HG03095 (cell line): ENCODE measurements around the gene HSP90B1.
A peak's percentile ranks its signal among the peaks of the same experiment; 100 is the strongest.

Source experiments
- ATAC-seq: cut with Tn5 transposase; IDR thresholded peaks from one replicate; pipeline ENCODE4 v1.9.1; 2021; ENCODE audit warnings: moderate library complexity; ENCODE audit not compliant: unreplicated experiment

Gene HSP90B1

DNA sequence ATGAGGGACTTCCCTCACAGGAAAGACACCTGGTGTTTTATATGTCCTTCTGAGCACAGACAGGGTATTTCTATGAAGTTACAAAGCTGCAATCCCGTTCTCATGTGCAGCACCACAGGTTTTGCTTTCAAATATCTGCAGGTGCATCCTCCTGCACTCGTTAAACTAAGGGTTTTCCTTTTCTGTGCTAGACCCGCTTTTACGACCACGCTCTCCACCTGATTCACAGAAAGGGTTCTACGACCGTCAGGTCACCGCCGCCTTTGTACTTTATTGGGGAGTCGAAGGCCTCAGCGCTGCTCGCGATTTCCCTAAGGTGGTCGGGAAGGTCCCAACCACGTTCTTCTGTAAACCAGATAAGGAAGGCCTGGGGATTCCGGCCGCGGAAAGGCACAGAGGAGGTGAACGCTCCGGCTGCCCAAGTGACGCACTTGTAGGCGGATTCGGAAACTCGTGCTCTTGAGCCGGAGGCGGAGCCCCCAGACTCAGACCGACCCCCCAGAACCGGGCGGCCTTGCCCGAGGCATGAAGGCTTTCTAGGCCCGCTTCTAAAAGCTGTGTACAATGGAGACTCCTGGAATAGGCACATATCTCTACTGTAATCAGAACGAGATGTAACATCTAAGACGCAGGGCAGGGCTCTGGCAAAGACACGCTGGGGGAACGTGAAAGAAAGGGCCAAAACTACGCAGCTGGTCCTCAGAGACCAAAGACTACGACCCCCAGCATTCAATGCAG is 995 bp upstream of the HSP90B1 start:
- peak; percentile 21 for ATAC-seq

DNA sequence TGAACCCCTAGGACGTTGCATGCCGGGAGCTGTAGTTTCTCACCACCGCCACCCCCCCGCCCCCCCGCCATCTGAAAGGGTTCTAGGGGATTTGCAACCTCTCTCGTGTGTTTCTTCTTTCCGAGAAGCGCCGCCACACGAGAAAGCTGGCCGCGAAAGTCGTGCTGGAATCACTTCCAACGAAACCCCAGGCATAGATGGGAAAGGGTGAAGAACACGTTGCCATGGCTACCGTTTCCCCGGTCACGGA is 501 bp upstream of the HSP90B1 start:
- ATAC-seq: no peak

DNA sequence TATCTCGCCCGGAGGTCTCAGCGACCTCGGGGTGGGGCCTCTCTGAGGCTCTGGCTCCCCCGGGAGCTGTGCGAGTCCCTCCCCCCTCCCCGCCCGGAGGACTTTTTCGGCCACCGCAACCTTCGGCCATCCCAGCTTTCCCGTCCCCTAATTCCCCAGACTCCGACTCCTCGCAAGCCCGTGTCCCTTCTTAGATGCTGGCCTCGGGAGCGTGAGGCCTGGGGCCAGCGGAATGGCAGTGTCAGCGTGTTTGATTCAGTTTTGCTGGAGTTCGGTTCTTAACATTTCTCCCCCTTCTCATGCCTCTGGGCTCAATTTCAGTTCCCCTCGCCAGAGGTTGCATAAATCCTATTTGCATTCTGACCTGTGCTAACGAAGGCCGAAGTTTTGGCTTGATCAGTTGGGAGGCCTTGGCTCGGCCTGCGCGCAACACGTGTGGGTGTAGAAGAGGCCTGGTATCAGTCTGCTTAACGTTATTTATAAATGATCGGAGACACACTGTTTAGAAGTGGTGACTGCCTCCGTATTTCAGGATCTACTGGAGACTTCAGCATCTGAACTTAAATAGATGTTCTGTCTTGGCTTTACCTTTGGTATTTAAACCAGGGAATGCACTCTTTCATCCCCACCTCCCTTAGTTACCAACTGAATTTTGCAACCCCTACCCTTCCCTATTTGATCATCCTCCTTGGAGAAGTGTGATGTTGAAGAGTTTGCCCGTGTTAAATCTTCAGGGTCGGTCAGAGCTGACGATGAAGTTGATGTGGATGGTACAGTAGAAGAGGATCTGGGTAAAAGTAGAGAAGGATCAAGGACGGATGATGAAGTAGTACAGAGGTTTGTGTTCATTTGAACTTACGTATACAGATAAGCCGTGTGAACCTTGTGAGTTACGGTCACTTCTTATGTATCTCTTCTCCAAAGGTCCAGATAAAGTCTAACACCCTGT is 851 bp downstream of the HSP90B1 start:
- ATAC-seq: no peak

DNA sequence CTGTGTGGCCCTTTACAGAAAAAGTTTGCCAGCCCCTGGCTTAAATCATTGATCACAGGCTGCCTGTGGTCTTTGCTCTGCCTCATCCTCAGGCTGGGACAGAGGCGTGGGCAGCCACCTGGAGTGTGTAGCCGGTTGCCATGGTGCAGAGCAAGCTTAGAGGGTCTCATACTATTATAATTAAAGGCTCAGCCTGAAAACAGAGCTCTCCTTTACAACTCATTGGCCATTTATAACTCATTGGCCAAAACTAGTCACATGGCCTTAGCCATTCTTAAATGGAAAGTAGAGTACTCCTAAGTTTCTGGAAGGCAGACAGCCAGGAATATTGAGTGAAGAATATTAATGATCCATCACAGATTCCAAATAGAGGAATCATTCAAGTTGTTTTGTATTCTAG is 3.0 kb downstream of the HSP90B1 start:
- no peak for ATAC-seq

DNA sequence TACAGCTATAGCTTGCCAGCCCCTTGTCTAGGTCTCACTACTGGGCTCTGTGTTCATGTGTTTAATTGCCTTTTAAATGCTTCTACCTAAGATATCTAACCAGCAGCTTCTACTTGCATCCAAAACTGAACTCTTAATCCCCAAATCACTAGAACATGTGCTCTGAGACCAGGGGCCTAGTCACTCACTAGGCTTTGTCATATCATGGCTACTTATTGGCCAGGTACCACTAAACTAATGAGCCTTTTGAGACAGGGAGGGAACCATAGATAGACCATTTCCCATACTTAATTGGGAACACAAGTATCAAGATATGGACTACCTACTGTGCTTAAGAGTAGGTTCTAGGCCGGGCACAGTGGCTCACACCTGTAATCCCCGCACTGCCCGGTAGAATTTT is 6.5 kb downstream of the HSP90B1 start:
- ATAC-seq: no peak

DNA sequence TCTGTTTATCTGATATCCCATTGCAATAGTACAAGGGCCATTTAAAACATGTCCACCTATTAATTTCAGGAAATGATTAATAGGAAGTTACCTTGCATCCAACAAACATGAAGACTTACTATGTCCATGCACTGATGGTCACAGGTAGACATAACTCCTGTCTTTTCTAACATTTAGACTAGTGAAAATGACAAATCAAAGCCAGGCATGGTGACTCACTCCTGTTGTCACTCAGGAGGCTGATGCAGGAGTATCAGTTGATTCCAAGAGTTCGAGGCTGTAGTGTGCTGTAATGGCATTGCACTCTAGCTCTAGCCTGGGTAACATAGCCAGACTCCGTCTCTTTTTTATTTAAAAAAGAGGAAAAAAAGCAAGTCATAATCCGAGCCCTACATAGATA is 14.8 kb downstream of the HSP90B1 start:
- ATAC-seq: no peak

DNA sequence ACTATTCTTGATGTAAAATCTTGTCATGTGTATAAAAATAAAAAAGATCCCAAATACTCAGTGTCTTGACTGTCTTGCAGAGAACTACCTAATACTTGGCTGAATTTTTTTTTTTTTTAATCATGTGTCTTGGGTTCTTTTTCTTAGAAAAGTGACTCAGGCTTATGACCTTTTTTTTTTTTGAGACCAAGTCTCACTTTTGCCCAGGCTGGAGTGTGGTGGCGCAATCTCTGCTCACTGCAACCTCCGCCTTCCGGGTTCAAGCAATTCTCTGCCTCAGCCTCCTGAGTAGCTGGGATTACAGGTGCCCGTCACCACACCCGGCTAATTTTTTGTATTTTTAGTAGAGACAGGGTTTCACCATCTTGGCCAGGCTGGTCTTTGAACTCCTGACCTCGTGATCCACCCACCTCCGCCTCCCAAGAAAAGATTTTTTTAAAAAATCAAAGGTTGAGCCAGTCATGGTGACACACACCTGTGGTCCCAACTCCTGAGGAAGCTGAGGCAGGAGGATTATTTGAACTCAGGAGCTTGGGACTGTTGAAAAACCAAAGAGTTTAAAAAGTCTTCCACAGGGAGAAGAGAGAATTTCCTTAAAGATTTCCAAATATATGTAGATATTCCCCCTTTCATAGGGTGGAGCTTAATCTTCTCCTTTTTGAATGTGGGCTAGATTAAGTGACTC is 17.8 kb downstream of the HSP90B1 start:
- no peak for ATAC-seq

DNA sequence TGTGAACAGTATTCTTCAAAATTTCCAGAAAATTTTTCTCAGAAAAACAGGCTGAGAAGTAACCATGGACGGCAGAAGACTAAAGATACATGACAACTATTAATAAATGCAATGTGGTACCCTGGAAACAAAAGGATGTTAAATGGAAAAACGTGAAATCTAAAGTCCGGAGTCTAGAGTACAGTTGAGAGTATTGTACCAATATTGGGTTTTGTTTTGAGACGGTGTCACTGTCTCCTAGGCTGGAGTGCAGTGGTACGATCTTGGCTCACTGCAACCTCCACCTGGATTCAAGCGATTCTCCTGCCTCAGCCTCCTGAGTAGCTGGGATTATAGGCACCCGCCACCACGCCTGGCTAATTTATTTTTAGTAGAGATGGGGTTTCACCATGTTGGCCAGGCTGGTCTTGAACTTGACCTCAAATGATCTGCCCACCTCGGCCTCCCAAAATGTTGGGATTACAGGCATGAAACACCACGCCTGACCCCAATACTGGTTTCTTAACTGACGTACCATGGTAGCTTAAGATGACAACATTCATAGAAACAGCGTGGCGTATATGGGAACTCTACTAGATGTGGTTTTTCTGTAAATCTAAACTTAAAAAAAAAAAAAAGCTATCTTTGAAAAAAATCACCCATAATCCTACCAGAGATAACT is 18.7 kb downstream of the HSP90B1 start:
- ATAC-seq: no peak

DNA sequence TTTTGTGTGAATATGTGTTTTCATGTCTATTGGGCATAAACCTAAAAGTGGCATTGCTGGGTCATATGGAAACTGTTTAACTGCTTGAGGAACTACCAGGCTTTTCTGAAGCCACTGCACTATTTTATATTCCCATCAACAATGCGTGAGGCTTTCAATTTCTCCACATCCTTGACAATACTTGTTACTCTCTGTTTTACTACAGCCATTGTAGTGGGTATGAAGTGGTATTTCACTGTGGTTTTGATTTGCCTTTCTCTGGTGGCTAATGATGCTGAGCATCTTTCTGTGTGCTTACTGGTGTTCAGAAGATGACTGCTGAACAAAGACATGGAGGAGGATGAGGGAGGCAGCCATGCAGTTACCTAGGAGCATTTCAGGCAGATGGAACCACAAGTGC is 22.3 kb downstream of the HSP90B1 start:
- ATAC-seq: no peak

DNA sequence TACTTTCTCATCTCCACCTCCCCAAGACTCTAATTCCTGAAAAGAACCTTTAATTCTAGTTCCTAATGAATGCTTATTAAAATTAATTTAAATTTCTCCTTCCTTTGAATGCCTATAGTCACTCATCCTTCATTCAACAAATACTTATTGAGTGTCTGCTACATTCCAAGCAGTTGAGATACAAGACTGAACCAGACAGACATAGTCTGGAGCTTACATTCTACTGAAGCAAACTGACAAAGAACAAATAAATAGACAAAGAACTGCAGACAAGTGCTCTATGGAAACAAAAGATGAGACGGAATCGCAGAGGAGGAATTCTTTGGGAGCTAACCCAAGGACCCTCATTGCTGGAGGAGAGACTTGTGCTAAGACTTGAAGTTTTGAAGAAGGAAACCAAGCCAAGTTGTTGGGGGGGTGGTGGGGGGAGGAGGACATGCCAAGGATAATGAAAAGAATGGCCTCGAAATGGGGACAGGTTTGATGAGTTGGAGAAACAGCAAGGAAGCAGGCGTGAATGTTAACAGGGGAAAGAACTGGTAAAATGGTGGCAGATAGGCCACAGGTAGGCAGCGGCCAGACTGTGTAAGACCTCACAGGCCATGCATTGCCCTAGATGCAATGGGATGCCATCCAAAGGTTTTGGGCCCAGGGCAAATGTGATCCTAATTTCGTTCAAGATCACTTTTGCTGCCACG is 25.8 kb downstream of the HSP90B1 start:
- ATAC-seq: no peak

DNA sequence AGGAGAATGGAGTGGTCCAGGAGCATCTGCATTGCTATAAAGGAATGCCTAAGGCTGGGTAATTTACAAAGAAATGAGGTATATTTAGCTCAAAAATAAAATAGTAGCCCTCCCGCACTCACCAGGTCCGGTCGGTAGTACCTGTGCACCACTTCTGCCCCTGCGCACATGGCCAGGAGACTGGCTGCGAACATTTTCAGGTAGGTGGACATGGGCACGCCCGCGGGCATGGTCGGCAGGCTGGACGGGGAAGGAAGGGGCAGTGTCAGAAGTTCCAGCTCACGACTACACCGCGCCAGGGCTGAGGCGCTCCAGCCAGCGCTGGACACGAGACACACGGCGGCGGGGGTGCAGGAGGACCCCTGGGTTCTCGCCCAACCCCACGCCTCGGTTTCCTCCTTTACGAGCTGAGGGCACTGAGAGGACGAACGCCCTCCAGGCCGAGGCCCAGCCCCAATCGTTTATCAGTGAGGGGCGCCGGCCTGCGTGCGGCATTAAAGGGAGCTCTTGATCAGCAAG is 26.4 kb downstream of the HSP90B1 start:
- peak; percentile 13 for ATAC-seq

DNA sequence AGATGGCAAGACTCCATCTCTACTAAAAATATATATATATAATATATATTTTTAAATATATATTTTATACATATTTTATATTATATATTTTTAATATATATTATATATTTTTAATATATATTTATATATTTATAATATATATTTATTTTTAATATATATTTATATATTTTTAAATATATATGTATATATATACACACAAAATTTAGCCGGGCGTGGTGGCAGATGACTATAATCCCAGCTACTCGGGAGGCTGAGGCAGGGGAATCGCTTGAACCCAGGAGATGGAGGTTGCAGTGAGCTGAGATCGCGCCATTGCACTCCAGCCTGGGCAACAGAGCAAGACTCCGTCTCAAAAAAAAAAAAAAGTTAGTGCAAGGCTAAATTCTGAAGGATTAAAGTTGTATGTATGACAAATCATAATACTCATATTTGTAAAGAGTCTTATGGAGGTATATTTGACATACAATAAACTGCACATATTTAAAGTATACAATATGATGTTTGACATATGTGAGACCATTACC is 27.7 kb downstream of the HSP90B1 start:
- ATAC-seq: no peak

DNA sequence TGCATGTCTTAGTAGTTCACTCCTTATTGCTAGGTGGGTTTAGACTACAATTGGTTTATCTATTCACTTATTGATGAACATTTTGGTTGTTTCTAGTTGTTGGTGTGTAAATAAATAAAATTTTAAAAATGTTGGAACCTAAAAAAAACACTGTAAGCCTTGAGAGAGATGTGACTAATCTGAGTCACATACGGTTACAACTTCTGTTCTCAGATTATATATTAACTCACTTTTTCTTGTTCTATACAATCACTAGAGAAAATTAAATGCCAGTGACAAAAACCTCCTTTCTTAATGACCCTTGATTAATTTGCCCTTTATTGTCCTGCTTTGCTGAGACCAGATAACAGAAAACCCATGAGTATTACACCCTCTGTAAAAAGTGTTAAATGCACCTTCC is 28.4 kb downstream of the HSP90B1 start:
- no peak for ATAC-seq

DNA sequence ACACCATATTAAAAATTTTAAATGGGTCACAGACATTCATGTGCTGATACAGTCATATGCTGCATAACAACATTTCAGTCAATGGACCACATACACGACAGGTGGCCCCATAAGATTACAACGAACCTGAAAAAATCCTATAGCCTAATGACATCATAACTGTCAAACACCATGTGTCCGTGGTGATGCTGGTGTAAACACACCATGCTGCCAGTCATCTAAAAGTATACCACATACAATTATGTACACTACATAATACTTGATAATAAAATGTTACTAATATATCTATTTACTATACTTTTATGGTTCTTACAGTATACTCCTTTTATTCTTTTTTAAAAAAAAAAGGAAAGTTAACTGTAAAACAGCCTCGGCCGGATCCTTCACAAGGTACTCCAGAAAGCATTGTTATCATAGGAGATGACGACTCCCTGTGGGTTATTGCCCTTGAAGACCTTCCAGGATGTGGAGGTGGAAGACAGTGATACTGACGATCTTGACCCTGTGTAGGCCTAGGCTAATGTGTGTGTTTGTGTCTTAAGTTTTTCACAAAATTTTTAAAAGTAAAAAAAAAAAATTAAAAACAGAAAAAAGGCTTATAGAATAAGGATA is 30.5 kb downstream of the HSP90B1 start:
- no peak for ATAC-seq

DNA sequence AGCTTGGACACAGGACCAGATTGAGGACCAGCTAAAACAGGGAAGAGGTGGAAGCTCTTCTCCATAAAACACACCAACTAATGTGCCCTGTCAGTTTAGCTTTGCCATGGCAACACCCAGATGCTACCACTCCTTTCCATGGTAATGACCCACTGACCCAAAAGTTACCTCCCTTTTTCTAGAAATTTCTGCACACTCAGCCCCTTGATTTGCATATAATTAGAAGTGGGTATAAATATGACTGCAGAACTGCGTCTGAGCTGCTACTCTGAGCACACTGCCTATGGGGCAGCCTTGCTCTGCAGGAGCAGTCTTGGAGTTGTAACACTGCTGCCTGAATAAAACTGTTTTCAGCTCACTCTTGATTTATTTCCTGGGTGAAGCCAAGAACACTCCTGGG is 32.3 kb downstream of the HSP90B1 start:
- no peak for ATAC-seq

DNA sequence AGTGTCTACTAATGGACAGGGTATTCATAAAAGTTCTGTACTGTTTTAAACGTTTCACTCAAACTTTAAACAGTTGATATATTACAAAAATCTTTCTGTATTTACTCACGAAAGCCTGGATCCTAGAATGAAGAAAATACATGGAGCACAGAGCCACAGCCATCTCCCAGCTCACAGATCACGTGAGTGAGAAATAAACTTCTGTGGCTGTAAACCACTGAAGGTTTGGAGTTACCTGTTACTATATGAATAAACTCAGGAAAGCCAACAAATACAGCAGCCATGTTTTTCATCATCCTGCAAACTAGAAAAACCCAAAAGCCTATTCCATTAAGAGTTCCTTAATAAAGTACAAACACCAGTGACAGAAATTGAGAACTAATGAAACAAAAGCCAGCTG is 34.6 kb downstream of the HSP90B1 start:
- no peak for ATAC-seq

DNA sequence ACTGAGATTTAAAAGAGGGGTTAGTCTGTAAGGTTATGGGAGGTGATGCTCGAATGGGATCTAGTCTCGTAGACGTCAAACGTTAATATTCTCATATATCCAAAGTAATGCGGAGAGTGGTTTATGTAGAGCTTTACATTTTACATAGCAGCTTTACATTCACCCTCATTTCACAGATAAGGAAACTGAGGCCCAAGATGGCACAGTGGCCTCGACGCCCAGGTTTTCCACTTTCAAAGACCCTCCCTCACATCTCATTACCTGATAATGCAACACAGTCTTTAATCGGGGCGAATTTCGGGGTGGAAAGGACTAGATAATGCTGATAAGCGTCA is 35.0 kb downstream of the HSP90B1 start:
- no peak for ATAC-seq

DNA sequence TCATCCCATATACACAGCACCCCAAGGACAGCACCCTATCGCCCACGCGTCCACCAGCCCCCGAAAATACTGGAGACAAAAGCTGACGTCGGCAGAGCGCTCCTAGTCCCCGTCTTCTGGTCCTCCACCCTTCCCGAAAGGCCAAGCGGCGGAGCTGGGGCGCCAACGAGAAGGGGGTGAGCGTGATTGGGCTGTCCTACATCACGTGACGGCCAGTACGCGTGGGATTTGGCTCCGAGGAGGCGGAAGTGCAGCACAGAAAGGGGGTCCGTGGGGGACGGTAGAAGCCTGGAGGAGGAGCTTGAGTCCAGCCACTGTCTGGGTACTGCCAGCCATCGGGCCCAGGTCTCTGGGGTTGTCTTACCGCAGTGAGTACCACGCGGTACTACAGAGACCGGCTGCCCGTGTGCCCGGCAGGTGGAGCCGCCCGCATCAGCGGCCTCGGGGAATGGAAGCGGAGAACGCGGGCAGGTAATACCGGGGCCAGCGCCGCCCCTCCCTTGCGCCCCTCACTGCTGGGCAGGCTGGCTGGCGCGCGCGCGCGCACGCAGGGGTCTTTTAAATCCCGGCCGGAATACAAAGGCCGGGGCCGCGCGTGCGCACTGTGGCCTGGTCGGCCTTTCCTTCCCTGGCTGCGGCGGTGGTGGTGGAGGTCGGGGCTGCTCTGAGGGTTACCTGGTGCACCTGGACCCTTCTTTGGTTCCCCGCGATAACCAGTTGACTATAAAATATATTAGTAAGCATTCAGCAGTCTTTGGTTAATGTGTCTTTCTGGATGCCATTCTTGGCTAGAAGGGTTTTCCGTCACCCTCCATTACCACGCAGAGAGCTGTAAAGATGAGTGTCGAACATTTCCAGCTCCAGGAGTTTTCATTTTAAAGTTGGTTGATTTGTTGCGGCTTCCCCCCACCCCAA is 35.6 kb downstream of the HSP90B1 start, which contains the start of gene TDG:
TDG (plus strand) TSS at position 283 of the 915 bp plus-strand sequence; CDS start at position 449, 166 bp downstream.
- ATAC-seq: peak; percentile 94

DNA sequence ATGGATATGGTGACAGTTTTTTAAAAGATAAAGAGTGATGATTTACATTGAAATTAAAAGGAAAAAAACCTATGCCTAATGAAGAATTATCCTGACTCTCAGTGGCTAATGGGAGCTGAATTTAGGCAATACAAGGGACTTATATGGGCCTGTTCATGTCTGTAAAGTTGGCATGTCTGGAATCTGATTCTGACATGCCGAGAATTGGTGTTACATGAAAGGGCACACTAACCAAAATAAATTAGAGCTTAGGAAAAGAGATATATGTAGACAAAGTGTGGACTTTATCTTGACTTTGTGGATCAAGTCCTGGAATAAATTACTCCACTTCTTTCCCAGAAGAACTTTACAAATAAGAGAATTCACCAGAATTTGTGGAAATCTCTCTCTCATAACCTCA is 36.5 kb downstream of the HSP90B1 start:
- no peak for ATAC-seq
